CD4-positive, alpha-beta memory T cell (primary cell): ENCODE data around the gene IER3. TPM values are rescaled to one million over a fixed set of nuclear protein-coding genes. Genes with fewer than 3 reads are reported as not detected.
"Not testable (repeated sequence)": the region's sequence is repeated elsewhere in the genome, so short reads cannot be mapped to it uniquely, and the experiment has no call there.

Experiments
- CTCF ChIA-PET: fragments of 350-600 bp; sonication (Branson Sonifier 250); formaldehyde crosslinking; loops from one replicate; lab custom pipeline; 2021; ENCODE audit warnings: inconsistent platforms; ENCODE audit not compliant: partially characterized antibody; lab: Charles Lee
- POLR2A ChIA-PET: fragments of 350-600 bp; sonication (Branson Sonifier 250); formaldehyde crosslinking; loops from one replicate; lab custom pipeline; 2021; ENCODE audit not compliant: partially characterized antibody; lab: Charles Lee
- DNase-seq, 5 donors: peaks; one replicate each; pipeline versions ENCODE4 v3.0.0 to v3.0.0-alpha.2; 2020 to 2022; ENCODE audit warnings: mixed read lengths in 1 of 5
- H3K27ac ChIP-seq: one replicate; pipeline ENCODE4 v1.7.0; 2013; ENCODE audit warnings: low read depth, low read length
- H3K27me3 ChIP-seq: 2 replicates; pipeline ENCODE4 v1.7.0; 2013; ENCODE audit warnings: mild to moderate bottlenecking, low read length, moderate library complexity; ENCODE audit not compliant: insufficient read depth
- H3K36me3 ChIP-seq: 2 replicates; pipeline ENCODE4 v1.7.0; 2013; ENCODE audit warnings: mild to moderate bottlenecking, low read length, moderate library complexity; ENCODE audit not compliant: insufficient read depth
- H3K4me1 ChIP-seq: 2 replicates; pipeline ENCODE4 v1.7.0; 2013; ENCODE audit warnings: mild to moderate bottlenecking, low read length, moderate library complexity; ENCODE audit not compliant: insufficient read depth
- H3K4me3 ChIP-seq, 2 donors: one replicate each; pipeline ENCODE4 v1.7.0; 2013; ENCODE audit warnings: low read length in 2 of 2, mild to moderate bottlenecking in 1 of 2
- H3K9me3 ChIP-seq, 2 donors: one replicate each; pipeline ENCODE4 v1.7.0; 2013; ENCODE audit warnings: low read length in 2 of 2, control low read depth in 1 of 2; ENCODE audit not compliant: control insufficient read depth in 1 of 2
- H3K27ac Mint-ChIP-seq, 7 donors: one replicate each; pipeline ENCODE4 v1.8.0; 2020 to 2021; ENCODE audit warnings: mixed read lengths in 7 of 7, mild to moderate bottlenecking in 6 of 7, inconsistent platforms in 3 of 7, moderate library complexity in 3 of 7
- H3K27me3 Mint-ChIP-seq, 2 donors: one replicate each; pipeline ENCODE4 v1.8.0; 2020 to 2021; ENCODE audit warnings: mixed read lengths in 2 of 2
- H3K36me3 Mint-ChIP-seq, 2 donors: one replicate each; pipeline ENCODE4 v1.8.0; 2020 to 2021; ENCODE audit warnings: mixed read lengths in 2 of 2, inconsistent platforms in 1 of 2, mild to moderate bottlenecking in 1 of 2
- H3K4me1 Mint-ChIP-seq, 4 donors: one replicate each; pipeline ENCODE4 v1.8.0; 2020 to 2021; ENCODE audit warnings: mixed read lengths in 4 of 4, mild to moderate bottlenecking in 1 of 4
- H3K4me3 Mint-ChIP-seq, 8 donors: one replicate each; pipeline ENCODE4 v1.8.0; 2020 to 2021; ENCODE audit warnings: mixed read lengths in 8 of 8, mild to moderate bottlenecking in 7 of 8, moderate library complexity in 6 of 8, inconsistent platforms in 3 of 8
- H3K9me3 Mint-ChIP-seq, 8 donors: one replicate each; pipeline ENCODE4 v1.8.0; 2020 to 2021; ENCODE audit warnings: mixed read lengths in 8 of 8, mild to moderate bottlenecking in 5 of 8, inconsistent platforms in 3 of 8, moderate library complexity in 1 of 8
- intact Hi-C: fragments of 100-400 bp; cut with micrococcal nuclease; formaldehyde crosslinking; loops from one replicate; pipeline ENCODE4 v1.15.1; 2023
- polyA plus RNA-seq, 2 donors: library from polyadenylated mRNA; unstranded; fragments of 300-500 nt; fragmentation: Illumina TruSeq; gene quantifications; one replicate each; pipeline ENCODE4 v1.2.3, GENCODE V29; 2021
- total RNA-seq, 2 experiments: library from RNA; stranded (reverse); gene quantifications; one replicate each; pipeline ENCODE4 v1.2.3, GENCODE V29; 2021

The IER3 gene
- total and polyA plus RNA-seq, 4 experiments from 2014 or later: 0.77 to 11.4 (median 6.1) TPM

GRCh38 chr6:30757261-30757904 is 13.0 kb upstream of the IER3 start:
- intact Hi-C loops: no loop called here

DNA sequence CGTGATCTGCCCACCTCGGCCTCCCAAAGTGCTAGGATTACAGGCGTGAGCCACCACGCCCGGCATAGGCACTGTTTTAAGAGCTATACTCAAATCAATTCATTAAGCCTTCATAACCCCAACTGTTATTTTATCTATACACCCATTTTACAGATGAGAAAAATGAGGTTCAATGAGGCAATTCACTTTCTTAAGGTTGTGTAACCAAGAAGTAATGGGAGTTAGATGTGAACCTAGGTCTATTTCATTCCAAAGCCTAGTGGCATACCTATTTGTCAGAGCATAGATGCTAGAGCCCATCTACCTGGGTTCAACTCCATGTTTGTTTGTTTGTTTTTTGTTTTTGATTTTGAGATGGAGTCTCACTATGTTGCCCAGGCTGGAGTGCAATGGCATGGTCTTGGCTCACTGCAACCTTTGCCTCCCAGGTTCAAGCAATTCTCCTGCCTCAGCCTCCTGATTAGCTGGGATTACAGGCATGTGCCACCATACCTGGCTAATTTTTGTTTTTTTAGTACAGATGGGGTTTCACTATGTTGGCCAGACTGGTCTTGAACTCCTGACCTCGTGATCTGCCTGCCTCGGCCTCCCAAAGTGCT is 12.2 kb upstream of the IER3 start:
- peak overlapping the region in 1 of 7 donors; percentile 11 for H3K27ac Mint-ChIP-seq
- CTCF ChIA-PET: interaction anchor here (1.2 kb wide), 1 partner anchor 12 kb away, joined by 3 read pairs; the partner anchor contains the start of gene IER3
- POLR2A ChIA-PET, H3K36me3 Mint-ChIP-seq, DNase-seq, H3K36me3 ChIP-seq, H3K4me3 Mint-ChIP-seq, H3K4me1 Mint-ChIP-seq, H3K4me3 ChIP-seq, H3K27me3 Mint-ChIP-seq, intact Hi-C loops, H3K4me1 ChIP-seq, H3K27ac ChIP-seq, H3K27me3 ChIP-seq, H3K9me3 Mint-ChIP-seq, H3K9me3 ChIP-seq: not testable (repeated sequence)

More at GRCh38 chr6:30757261-30757904, 13.0 kb upstream of the IER3 start:
- Histone ChIP-seq H3K27ac (no peak overlapping the region), H3K27me3 (no peaks in the 10 kb centered on the region), H3K36me3 (no peaks in the 10 kb centered on the region), H3K4me3 (no peak overlapping the region), H3K9me3 (no peaks in the 10 kb centered on the region), H3K4me1 (no peaks in the 10 kb centered on the region)
- H3K27ac Mint-ChIP-seq: no peak overlapping the region
- POLR2A ChIA-PET: no interaction called here
- no peaks in the 10 kb centered on the region for H3K27me3 Mint-ChIP-seq
- no peak overlapping the region for H3K4me3 Mint-ChIP-seq
- no peak for DNase-seq
- H3K36me3 Mint-ChIP-seq: no peaks in the 10 kb centered on the region
- H3K9me3 Mint-ChIP-seq: no peaks in the 10 kb centered on the region
- CTCF ChIA-PET: interaction anchor here (1.2 kb wide), 1 partner anchor 13 kb away, joined by 3 read pairs; the partner anchor contains the start of gene IER3
- H3K4me1 Mint-ChIP-seq: peaks cover 0 to 8% (median 2%) of the 10 kb centered on the region in 4 donors

DNA sequence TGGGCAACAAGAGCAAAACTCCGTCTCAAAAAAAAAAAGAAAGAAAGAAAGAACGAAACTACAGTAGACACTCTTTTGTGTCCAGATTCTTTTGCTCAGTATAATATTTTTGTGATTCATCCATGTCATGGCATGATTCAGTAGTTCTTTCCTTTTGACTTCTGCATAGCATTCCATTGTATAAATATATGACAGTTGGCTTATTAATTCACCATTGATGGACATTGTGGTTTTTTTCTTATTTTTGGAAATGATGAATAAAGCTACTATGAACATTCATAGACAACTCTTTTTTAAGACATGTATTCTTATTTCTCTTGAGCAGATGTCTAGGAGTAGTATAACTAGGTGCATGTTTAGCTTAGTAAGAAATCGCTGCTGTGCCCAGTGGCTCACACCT is 10.3 kb upstream of the IER3 start:
- Mint-ChIP-seq H3K36me3 (no peaks in the 10 kb centered on the region), H3K9me3 (no peaks in the 10 kb centered on the region), H3K27me3 (no peaks in the 10 kb centered on the region), H3K4me3 (no peak overlapping the region), H3K27ac (no peak overlapping the region), H3K4me1 (peaks cover 0 to 8% (median 2%) of the 10 kb centered on the region in 4 donors)
- Histone ChIP-seq H3K4me3 (no peak overlapping the region), H3K9me3 (no peaks in the 10 kb centered on the region), H3K4me1 (no peaks in the 10 kb centered on the region), H3K27ac (no peak overlapping the region), H3K27me3 (no peaks in the 10 kb centered on the region), H3K36me3 (no peaks in the 10 kb centered on the region)
- intact Hi-C loops: no loop called here
- ChIA-PET CTCF (interaction anchor here (1.8 kb wide), 1 partner anchor 24 kb away, joined by 6 read pairs; no protein-coding TSS in a partner anchor), POLR2A (interaction anchor here (0.7 to 0.9 kb wide), 3 partner anchors 26 to 39 kb away, joined by 3 to 4 read pairs (median 3); no protein-coding TSS in a partner anchor)
- DNase-seq: no peak

- DNase-seq: no peak
- no peaks in the 10 kb centered on the region for H3K9me3 Mint-ChIP-seq
- H3K27ac Mint-ChIP-seq: peak overlapping the region in 1 of 7 donors; percentile 42
- H3K4me3 ChIP-seq: no peak overlapping the region
- peaks cover 3 to 11% (median 6%) of the 10 kb centered on the region in 4 donors for H3K4me1 Mint-ChIP-seq
- intact Hi-C loops: no loop called here
- no peaks in the 10 kb centered on the region for H3K4me1 ChIP-seq
- H3K36me3 ChIP-seq: no peaks in the 10 kb centered on the region
- no peaks in the 10 kb centered on the region for H3K27me3 ChIP-seq
- H3K4me3 Mint-ChIP-seq: no peak overlapping the region
- no peaks in the 10 kb centered on the region for H3K27me3 Mint-ChIP-seq
- ChIA-PET CTCF (interaction anchor here (1.1 kb wide), 1 partner anchor 9 kb away, joined by 3 read pairs; no protein-coding TSS in a partner anchor), POLR2A (interaction anchor here (0.8 kb wide), 1 partner anchor 9 kb away, joined by 3 read pairs; no protein-coding TSS in a partner anchor)
- H3K27ac ChIP-seq: no peak overlapping the region
- H3K9me3 ChIP-seq: no peaks in the 10 kb centered on the region
- no peaks in the 10 kb centered on the region for H3K36me3 Mint-ChIP-seq
These were observed 8.0 kb upstream of the IER3 start for GRCh38 chr6:30752157-30752927.

DNA sequence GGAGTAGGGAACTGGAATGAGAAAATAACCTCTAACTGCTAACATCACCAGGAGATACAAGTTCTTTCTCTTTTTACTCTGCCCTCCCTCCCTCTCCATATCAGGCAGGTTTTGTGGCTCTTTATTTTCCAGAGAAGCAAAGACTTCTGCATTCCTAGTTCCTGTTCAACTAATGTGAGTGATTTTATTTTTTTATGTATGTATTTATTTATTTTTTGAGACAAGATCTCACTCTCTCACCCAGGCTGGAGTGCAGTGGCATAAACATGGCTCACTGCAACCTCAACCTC is 6.0 kb upstream of the IER3 start:
- H3K4me1 Mint-ChIP-seq: peaks cover 3 to 12% (median 8%) of the 10 kb centered on the region in 4 donors
- ChIA-PET CTCF (no interaction called here), POLR2A (no interaction called here)
- H3K27ac Mint-ChIP-seq: peak overlapping the region in 1 of 7 donors; percentile 47
- no peaks in the 10 kb centered on the region for H3K27me3 Mint-ChIP-seq
- Histone ChIP-seq H3K36me3 (no peaks in the 10 kb centered on the region), H3K27me3 (no peaks in the 10 kb centered on the region), H3K9me3 (no peaks in the 10 kb centered on the region), H3K4me3 (no peak overlapping the region), H3K4me1 (no peaks in the 10 kb centered on the region), H3K27ac (no peak overlapping the region)
- H3K4me3 Mint-ChIP-seq: no peak overlapping the region
- H3K9me3 Mint-ChIP-seq: no peaks in the 10 kb centered on the region
- no peaks in the 10 kb centered on the region for H3K36me3 Mint-ChIP-seq
- intact Hi-C loops: no loop called here
- DNase-seq: no peak

- CTCF ChIA-PET: no interaction called here
- POLR2A ChIA-PET: no interaction called here
- H3K36me3 Mint-ChIP-seq: no peaks in the 10 kb centered on the region
These were observed 5.4 kb upstream of the IER3 start for GRCh38 chr6:30749554-30750378.

More at GRCh38 chr6:30749554-30750378, 5.4 kb upstream of the IER3 start:
- H3K27me3 Mint-ChIP-seq: no peaks in the 10 kb centered on the region
- no peaks in the 10 kb centered on the region for H3K36me3 ChIP-seq
- H3K27ac ChIP-seq: no peak overlapping the region
- no peak overlapping the region for H3K4me3 Mint-ChIP-seq
- H3K4me1 Mint-ChIP-seq: peaks cover 6 to 15% (median 12%) of the 10 kb centered on the region in 4 donors
- H3K27ac Mint-ChIP-seq: peak overlapping the region in 3 of 7 donors; percentile 23 to 83 (median 47)
- no peaks in the 10 kb centered on the region for H3K27me3 ChIP-seq
- H3K9me3 Mint-ChIP-seq: no peaks in the 10 kb centered on the region
- no peaks in the 10 kb centered on the region for H3K4me1 ChIP-seq
- intact Hi-C loops: no loop called here
- no peaks in the 10 kb centered on the region for H3K9me3 ChIP-seq
- no peak overlapping the region for H3K4me3 ChIP-seq
- DNase-seq: no peak
